Measurements from ENCODE around the gene BICC1. TPM values are rescaled to one million over a fixed set of nuclear protein-coding genes. Genes with fewer than 3 reads are reported as not detected.

Gene BICC1
- total RNA-seq, 4 donors from 2014 or later, result 1.3 to 29.7 (median 17.5) TPM

DNA sequence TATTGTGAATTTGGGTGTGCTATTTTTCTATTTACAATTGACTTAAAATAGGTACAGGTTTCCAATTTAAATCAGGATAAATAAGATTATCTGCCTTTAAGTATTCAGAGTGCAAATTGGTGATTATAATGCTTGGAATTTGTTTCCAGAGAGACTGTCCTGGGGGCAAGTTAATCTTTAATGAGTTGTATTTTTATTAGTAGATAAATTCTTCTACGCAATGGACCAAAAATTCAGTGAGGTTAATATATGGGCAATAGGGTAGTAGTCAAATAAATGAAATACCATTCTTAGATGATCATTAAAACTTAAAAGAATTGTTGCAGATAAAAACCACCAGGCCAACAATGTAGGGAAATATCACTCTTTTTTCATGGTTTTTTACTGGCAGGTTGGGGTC, 3.4 kb downstream of the BICC1 start:
- Histone ChIP-seq H3K9me3 (no peaks in the 10 kb centered on the region), H3K27ac (no peak overlapping the region), H3K4me3 (no peak overlapping the region), H3K4me1 (no peaks in the 10 kb centered on the region), H3K36me3 (no peaks in the 10 kb centered on the region), H3K27me3 (no peaks in the 10 kb centered on the region)
- intact Hi-C loops (cut with DNase I; ENCODE audit: low total_unique reads), result no loop called here
- no peak for TF ChIP-seq POLR2A (IDR thresholded peaks at IDR 0.05)
- TF ChIP-seq, protein P1, sequence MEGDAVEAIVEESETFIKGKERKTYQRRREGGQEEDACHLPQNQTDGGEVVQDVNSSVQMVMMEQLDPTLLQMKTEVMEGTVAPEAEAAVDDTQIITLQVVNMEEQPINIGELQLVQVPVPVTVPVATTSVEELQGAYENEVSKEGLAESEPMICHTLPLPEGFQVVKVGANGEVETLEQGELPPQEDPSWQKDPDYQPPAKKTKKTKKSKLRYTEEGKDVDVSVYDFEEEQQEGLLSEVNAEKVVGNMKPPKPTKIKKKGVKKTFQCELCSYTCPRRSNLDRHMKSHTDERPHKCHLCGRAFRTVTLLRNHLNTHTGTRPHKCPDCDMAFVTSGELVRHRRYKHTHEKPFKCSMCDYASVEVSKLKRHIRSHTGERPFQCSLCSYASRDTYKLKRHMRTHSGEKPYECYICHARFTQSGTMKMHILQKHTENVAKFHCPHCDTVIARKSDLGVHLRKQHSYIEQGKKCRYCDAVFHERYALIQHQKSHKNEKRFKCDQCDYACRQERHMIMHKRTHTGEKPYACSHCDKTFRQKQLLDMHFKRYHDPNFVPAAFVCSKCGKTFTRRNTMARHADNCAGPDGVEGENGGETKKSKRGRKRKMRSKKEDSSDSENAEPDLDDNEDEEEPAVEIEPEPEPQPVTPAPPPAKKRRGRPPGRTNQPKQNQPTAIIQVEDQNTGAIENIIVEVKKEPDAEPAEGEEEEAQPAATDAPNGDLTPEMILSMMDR (IDR thresholded peaks at IDR 0.05), result no peak
- DNase-seq, result no peak

DNA sequence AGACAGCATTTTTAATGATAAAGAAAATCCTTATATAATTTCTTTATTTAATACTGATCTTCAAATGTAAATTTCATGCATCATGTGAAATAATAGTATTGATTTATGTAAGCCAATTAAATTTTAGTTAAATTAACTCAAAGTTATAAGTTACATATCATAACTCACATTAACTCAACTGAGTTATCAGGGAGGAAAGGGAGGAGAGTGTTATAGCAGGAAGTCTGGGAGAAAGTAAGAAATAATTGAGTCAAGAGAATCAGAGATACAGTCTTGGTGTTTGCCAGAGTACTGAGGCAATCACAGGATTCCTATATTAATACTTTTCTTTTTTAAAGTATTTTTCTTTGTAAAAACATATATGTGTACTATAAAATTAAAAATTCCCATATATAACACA, 4.0 kb downstream of the BICC1 start:
- Histone ChIP-seq H3K4me3 (no peak overlapping the region), H3K36me3 (no peaks in the 10 kb centered on the region), H3K27me3 (no peaks in the 10 kb centered on the region), H3K27ac (no peak overlapping the region), H3K4me1 (no peaks in the 10 kb centered on the region), H3K9me3 (no peaks in the 10 kb centered on the region)
- intact Hi-C loops (cut with DNase I; ENCODE audit: low total_unique reads), result no loop called here
- TF ChIP-seq POLR2A (IDR thresholded peaks at IDR 0.05), result no peak
- TF ChIP-seq, protein P1 (IDR thresholded peaks at IDR 0.05), result no peak
- no peak for DNase-seq

- H3K9me3 ChIP-seq, result no peaks in the 10 kb centered on the region
- intact Hi-C loops (cut with DNase I; ENCODE audit: low total_unique reads), result no loop called here
- H3K27ac ChIP-seq, result no peak overlapping the region
- no peak for DNase-seq
- H3K4me3 ChIP-seq, result no peak overlapping the region
- H3K36me3 ChIP-seq, result no peaks in the 10 kb centered on the region
- H3K4me1 ChIP-seq, result no peaks in the 10 kb centered on the region
- no peak for TF ChIP-seq POLR2A (IDR thresholded peaks at IDR 0.05)
- TF ChIP-seq, protein P1 (IDR thresholded peaks at IDR 0.05), result no peak
- H3K27me3 ChIP-seq, result no peaks in the 10 kb centered on the region
Observed at GRCh38 chr10:58517081-58517480, 4.4 kb downstream of the BICC1 start.

GRCh38 chr10:58517491-58518355, 5.1 kb downstream of the BICC1 start:
- Histone ChIP-seq H3K4me1 (no peaks in the 10 kb centered on the region), H3K27ac (no peak overlapping the region), H3K27me3 (no peaks in the 10 kb centered on the region), H3K4me3 (no peak overlapping the region), H3K36me3 (no peaks in the 10 kb centered on the region), H3K9me3 (no peaks in the 10 kb centered on the region)
- DNase-seq, result no peak
- intact Hi-C loops (cut with DNase I; ENCODE audit: low total_unique reads), result no loop called here
- no peak for TF ChIP-seq POLR2A (IDR thresholded peaks at IDR 0.05)
- TF ChIP-seq, protein P1 (IDR thresholded peaks at IDR 0.05), result no peak

DNA sequence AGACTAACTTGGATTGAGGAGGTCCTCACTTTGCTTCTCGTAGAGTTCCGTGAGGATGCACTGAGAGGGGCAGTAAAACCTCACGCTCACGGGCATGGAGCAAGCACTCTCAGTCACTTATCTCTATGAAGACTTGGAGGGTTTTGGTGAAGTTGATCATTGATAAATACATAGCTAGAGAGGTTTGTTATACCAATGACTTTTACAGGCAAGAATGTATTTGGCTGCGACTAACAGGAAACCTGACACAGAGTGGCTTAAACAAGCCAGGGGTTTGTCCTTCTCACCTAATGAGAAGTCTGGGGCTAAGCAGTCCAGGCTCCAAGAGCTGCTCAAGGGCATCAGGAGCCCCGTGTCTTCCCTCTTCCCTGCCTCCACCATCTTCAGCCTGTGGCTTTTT, 6.1 kb downstream of the BICC1 start:
- TF ChIP-seq, protein P1 (IDR thresholded peaks at IDR 0.05), result no peak
- no peak for TF ChIP-seq POLR2A (IDR thresholded peaks at IDR 0.05)
- intact Hi-C loops (cut with DNase I; ENCODE audit: low total_unique reads), result no loop called here
- Histone ChIP-seq H3K36me3 (no peaks in the 10 kb centered on the region), H3K27me3 (no peaks in the 10 kb centered on the region), H3K4me1 (no peaks in the 10 kb centered on the region), H3K27ac (no peak overlapping the region), H3K4me3 (no peak overlapping the region), H3K9me3 (no peaks in the 10 kb centered on the region)
- no peak for DNase-seq
